HFFc6 (cell line): ENCODE results near the gene VSIR. TPM values are rescaled to one million over a fixed set of nuclear protein-coding genes. Genes with fewer than 3 reads are reported as not detected.

Source experiments
- DNase-seq: peaks from one replicate; pipeline ENCODE4 v3.0.0-alpha.2; 2018
- H3K27ac Mint-ChIP-seq: 2 replicates; pipeline ENCODE4 v1.8.0; 2020; ENCODE audit warnings: mild to moderate bottlenecking, mixed read lengths
- H3K27me3 Mint-ChIP-seq: 2 replicates; pipeline ENCODE4 v1.8.0; 2021; ENCODE audit warnings: mild to moderate bottlenecking, moderate library complexity, mixed read lengths; ENCODE audit not compliant: insufficient read depth
- H3K36me3 Mint-ChIP-seq: 2 replicates; pipeline ENCODE4 v1.8.0; 2021; ENCODE audit warnings: low read depth, mixed read lengths
- H3K4me1 Mint-ChIP-seq: 2 replicates; pipeline ENCODE4 v1.8.0; 2020; ENCODE audit warnings: low read depth, mixed read lengths
- H3K4me3 Mint-ChIP-seq: 2 replicates; pipeline ENCODE4 v1.8.0; 2020; ENCODE audit warnings: mild to moderate bottlenecking, moderate library complexity, mixed read lengths
- H3K9me3 Mint-ChIP-seq: 2 replicates; pipeline ENCODE4 v1.8.0; 2020; ENCODE audit warnings: mild to moderate bottlenecking, mixed read lengths
- total RNA-seq, 6 experiments: library from RNA; stranded (reverse); fragmentation: NEBNext Ultra II Directional; extraction: Animal tissue kit (Norgen Biotek cat#: 25700); gene quantifications; 2 replicates in 1 of 6; 3 replicates in 5 of 6; pipeline ENCODE4 v1.2.3, GENCODE V29; 2021
- TF ChIP-seq, protein P1 (sequence below): fragments of 200-600 bp; sonication (generic); IDR thresholded peaks from 2 replicates; pipeline ENCODE4 v1.5.0; 2021; ENCODE audit warnings: antibody characterized with exemption, mild to moderate bottlenecking

VSIR gene
- total RNA-seq, 6 experiments from 2014 or later, result 24.3 to 36.2 (median 29.0) TPM

DNA sequence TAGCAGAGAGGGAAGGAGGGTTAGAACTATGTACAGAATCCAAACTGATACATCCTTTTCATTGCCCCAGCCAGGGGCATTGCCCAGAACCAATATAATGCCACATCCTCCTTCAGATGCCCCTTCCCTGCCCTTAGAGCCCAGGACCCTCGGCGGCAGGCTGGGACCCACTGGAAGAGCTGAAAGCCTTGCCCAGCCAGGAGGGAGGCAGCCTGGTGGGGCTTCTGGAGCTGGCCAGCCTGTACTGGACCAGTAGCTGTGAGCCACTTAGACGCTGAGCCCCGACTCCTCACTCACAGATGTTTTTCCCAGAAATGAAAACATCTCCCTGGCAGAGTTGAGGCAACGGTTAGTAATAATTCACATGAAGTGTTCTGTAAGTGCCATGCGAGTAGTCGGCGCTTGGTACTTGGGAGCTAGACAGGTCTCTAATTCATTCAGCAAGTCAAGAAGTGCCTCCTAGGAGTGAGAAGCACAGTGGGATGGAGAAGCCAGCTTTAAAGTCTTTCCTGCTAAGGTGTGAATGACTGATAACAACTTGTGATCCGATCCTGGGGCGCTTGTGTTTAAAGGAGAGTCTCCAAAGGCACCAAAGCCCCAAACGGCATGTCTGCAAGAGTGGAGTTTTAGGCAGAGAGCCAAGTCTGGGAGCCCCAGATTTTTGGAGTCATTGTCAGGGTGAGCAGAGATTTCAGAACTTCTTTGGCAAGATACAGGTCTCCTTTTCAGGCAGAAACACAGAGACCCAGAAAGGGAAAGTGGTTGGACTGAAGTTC, 9.8 kb downstream of the VSIR start:
- H3K27ac Mint-ChIP-seq, result no peak overlapping the region
- H3K9me3 Mint-ChIP-seq, result peaks cover 4% of the 10 kb centered on the region; the same call in 1 of the 2 replicates
- peaks cover 4% of the 10 kb centered on the region; the same call in 1 of the 2 replicates for H3K36me3 Mint-ChIP-seq
- DNase-seq, result no peak
- peaks cover 82% of the 10 kb centered on the region for H3K4me1 Mint-ChIP-seq
- H3K4me3 Mint-ChIP-seq, result no peak overlapping the region
- peaks cover 9% of the 10 kb centered on the region for H3K27me3 Mint-ChIP-seq
- TF ChIP-seq, protein P1, sequence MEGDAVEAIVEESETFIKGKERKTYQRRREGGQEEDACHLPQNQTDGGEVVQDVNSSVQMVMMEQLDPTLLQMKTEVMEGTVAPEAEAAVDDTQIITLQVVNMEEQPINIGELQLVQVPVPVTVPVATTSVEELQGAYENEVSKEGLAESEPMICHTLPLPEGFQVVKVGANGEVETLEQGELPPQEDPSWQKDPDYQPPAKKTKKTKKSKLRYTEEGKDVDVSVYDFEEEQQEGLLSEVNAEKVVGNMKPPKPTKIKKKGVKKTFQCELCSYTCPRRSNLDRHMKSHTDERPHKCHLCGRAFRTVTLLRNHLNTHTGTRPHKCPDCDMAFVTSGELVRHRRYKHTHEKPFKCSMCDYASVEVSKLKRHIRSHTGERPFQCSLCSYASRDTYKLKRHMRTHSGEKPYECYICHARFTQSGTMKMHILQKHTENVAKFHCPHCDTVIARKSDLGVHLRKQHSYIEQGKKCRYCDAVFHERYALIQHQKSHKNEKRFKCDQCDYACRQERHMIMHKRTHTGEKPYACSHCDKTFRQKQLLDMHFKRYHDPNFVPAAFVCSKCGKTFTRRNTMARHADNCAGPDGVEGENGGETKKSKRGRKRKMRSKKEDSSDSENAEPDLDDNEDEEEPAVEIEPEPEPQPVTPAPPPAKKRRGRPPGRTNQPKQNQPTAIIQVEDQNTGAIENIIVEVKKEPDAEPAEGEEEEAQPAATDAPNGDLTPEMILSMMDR, result no peak

DNA sequence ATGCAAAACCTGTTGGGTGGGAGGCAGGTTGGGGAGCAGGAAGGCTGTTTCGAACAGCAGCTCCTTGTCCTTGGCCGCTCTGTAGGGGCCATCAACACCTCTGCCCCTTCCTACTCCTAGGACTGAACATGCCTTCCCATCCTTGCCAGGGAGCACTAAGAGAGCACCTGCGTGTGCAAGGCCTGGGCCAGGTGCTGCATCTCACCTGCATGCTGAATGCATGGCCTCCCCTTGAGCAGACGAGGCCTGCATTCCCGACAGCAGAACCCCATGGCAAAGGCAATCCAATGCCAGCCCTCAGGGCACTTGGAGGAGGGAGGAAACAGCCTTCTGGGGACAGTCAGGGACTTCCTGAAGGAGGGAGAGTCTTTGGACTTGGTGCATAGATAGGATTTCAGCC, 11.0 kb downstream of the VSIR start:
- Mint-ChIP-seq H3K27ac (no peak overlapping the region), H3K36me3 (peaks cover 4% of the 10 kb centered on the region; the same call in 1 of the 2 replicates), H3K9me3 (peaks cover 4% of the 10 kb centered on the region; the same call in 1 of the 2 replicates), H3K4me3 (no peak overlapping the region), H3K4me1 (peaks cover 70% of the 10 kb centered on the region), H3K27me3 (peaks cover 5% of the 10 kb centered on the region)
- TF ChIP-seq, protein P1, result no peak
- no peak for DNase-seq

DNA sequence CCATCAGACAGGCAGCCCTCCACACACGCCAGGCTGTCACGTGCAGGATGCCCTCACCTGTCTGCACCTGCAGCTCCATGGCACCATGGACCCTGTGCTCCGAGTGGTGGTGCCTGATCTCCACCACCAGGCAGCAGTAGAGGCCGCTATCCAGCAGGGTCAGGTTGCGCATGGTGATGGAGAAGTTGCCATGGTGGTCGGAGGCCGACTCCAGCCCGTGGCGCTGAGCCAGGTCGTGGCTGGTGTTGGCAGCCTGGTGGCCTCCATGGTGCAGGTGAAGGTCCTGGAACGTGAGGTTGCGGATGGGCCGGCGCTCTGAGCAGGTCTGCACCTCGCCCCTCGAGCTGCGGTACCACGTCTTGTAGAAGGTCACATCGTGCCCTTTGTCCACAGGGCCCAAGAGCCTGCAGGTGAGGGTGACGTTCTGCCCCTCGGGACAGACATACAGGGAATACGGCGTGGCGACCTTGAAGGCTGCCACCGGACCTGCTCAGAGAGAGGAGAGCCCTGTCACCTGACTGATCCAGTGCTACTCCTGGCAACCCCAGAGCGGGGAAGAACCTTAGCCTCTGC, 11.7 kb downstream of the VSIR start:
- H3K27ac Mint-ChIP-seq, result no peak overlapping the region
- no peak overlapping the region for H3K4me3 Mint-ChIP-seq
- no peak for DNase-seq
- peaks cover 5% of the 10 kb centered on the region for H3K27me3 Mint-ChIP-seq
- TF ChIP-seq, protein P1, result no peak; the same call in 1 of the 2 replicates
- peaks cover 65% of the 10 kb centered on the region for H3K4me1 Mint-ChIP-seq
- peaks cover 4% of the 10 kb centered on the region; the same call in 1 of the 2 replicates for H3K36me3 Mint-ChIP-seq
- H3K9me3 Mint-ChIP-seq, result peaks cover 4% of the 10 kb centered on the region; the same call in 1 of the 2 replicates

DNA sequence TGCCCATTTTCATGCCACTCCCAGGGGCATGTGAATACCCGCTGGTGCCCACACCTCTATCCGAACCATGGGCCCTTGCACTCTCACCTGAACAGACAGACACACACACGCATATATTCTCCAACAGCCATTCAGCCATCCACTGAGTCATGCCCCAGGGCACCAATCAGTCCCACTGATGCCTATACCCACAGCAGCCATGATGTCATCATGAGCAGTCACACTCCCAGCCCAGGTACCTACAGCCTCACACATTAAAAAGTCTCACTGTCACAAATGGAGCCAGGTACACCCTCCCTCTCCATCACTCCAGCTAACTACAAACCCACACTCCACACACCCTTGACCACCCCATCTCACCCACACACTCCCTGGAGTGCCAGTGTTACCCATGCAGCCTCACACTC, 12.2 kb downstream of the VSIR start:
- TF ChIP-seq, protein P1, result no peak
- Mint-ChIP-seq H3K4me1 (peaks cover 65% of the 10 kb centered on the region), H3K36me3 (peaks cover 6% of the 10 kb centered on the region; the same call in 1 of the 2 replicates), H3K27me3 (peaks cover 2% of the 10 kb centered on the region), H3K9me3 (peaks cover 4% of the 10 kb centered on the region; the same call in 1 of the 2 replicates), H3K4me3 (no peak overlapping the region), H3K27ac (no peak overlapping the region)
- DNase-seq, result no peak

DNA sequence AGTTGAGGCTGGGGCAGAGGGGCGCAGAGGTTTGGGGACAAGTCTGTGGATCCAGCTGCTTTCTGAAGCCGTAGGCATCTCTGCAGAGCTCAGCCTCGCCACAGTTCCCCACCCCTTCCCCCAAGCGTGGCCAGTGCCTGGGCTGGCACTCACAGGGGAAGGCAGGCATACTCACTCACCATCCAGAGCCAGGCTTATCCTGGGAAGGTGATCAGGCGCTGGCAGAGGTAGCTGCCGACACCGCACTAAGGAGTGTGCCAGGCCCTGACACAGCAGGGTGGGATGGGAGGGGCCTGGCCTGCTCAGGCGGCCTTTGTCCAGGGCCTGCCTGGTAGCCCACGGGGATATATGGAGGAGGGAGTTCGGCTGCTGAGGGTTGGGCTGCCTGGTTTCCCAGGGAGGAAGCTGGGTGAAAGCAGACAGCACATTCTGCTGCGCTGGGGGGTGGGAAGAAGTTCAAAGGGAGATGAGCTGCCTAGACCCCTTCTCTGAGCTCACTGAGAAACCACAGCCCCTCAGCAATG, 15.9 kb downstream of the VSIR start:
- TF ChIP-seq, protein P1, result no peak
- DNase-seq, result no peak
- H3K4me3 Mint-ChIP-seq, result no peak overlapping the region
- H3K36me3 Mint-ChIP-seq, result peaks cover 8% of the 10 kb centered on the region; the same call in 1 of the 2 replicates
- H3K4me1 Mint-ChIP-seq, result peaks cover 36% of the 10 kb centered on the region
- peaks cover 4% of the 10 kb centered on the region for H3K27me3 Mint-ChIP-seq
- H3K9me3 Mint-ChIP-seq, result peaks cover 4% of the 10 kb centered on the region; the same call in 1 of the 2 replicates
- no peak overlapping the region for H3K27ac Mint-ChIP-seq
